T-helper 2 cell treated with Interferon-gamma antibody and Interleukin-4, amounts not matched to agents 5 μg/mL and 100 μg/mL, for 36 hours (primary cell): Measurements from ENCODE around the gene ETFA.

Experiments used
- DNase-seq: peaks from one replicate; pipeline ENCODE4 v3.0.0; 2021; ENCODE audit warnings: low spot score
- H3K27ac Mint-ChIP-seq: one replicate; pipeline ENCODE4 v1.8.0; 2021; ENCODE audit warnings: mild to moderate bottlenecking, mixed read lengths
- H3K27me3 Mint-ChIP-seq: one replicate; pipeline ENCODE4 v1.8.0; 2021; ENCODE audit warnings: low read depth, mixed read lengths
- H3K36me3 Mint-ChIP-seq: one replicate; pipeline ENCODE4 v1.8.0; 2021; ENCODE audit warnings: low read depth, mixed read lengths
- H3K4me1 Mint-ChIP-seq: one replicate; pipeline ENCODE4 v1.8.0; 2021; ENCODE audit warnings: low read depth, mixed read lengths
- H3K4me3 Mint-ChIP-seq: one replicate; pipeline ENCODE4 v1.8.0; 2022; ENCODE audit warnings: mild to moderate bottlenecking, moderate library complexity, mixed read lengths
- H3K9me3 Mint-ChIP-seq: one replicate; pipeline ENCODE4 v1.8.0; 2021; ENCODE audit warnings: mixed read lengths

The ETFA gene

DNA sequence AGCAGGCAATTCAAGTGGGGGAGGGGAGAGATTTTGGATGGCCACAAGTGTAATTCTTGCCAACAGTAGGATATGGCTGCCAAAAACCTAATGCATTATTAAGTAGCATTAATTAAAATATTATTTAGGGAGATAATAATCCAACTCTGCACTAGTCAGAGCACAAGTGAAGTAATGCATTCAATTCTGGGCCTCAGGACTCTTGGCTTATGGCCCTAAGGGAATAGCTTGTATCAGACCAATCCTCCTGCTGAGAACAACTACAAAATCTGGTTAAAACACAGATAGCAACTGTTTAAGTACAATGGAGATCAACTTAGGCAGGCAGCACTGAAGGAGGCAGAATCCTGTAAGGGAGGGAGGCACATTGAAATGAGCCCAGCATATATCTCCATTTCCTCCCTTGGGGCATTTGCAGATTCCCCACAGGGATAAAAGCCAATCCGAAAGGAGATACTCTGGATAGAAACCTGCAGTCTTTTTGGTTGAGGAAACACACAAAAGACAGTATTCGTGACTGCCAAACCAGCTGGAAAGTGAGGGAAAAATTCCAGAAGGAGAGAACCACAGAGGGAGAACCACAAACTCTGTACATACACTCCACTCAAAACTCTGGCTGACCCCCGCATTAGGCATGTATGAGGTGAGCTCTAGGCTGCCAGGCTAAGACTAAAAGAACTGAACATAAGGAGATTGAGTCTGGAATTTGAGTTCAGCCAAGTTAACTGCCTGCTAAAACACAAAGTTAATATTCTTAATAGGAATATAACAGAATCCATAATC is 57.4 kb downstream of the ETFA start:
- peaks cover 6% of the 10 kb centered on the region for H3K4me1 Mint-ChIP-seq
- H3K36me3 Mint-ChIP-seq, result peaks cover 19% of the 10 kb centered on the region
- no peak overlapping the region for H3K4me3 Mint-ChIP-seq
- no peak for DNase-seq
- H3K27ac Mint-ChIP-seq, result no peak overlapping the region
- H3K9me3 Mint-ChIP-seq, result no peaks in the 10 kb centered on the region
- H3K27me3 Mint-ChIP-seq, result no peaks in the 10 kb centered on the region

DNA sequence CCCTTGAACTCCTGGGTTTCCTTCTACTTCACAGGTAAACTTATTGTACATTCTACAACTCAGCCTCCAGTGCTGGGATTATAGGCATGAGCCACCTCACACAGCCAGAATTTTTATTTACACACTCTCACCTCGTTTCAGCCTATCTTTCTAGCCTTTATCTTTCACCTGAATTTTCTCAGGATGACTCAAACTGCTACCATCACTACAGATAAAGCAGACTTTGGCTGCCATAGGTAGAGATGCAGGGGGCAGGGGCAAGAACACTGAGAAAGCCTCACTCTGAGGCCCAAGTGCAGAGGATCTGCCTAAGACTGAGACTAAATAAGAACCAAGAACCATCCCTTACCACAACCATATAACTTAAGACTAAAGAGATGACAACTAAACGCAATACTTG is 59.0 kb downstream of the ETFA start:
- Mint-ChIP-seq H3K9me3 (no peaks in the 10 kb centered on the region), H3K4me1 (peaks cover 6% of the 10 kb centered on the region), H3K27ac (no peak overlapping the region), H3K27me3 (no peaks in the 10 kb centered on the region), H3K4me3 (no peak overlapping the region), H3K36me3 (peaks cover 14% of the 10 kb centered on the region)
- no peak for DNase-seq

DNA sequence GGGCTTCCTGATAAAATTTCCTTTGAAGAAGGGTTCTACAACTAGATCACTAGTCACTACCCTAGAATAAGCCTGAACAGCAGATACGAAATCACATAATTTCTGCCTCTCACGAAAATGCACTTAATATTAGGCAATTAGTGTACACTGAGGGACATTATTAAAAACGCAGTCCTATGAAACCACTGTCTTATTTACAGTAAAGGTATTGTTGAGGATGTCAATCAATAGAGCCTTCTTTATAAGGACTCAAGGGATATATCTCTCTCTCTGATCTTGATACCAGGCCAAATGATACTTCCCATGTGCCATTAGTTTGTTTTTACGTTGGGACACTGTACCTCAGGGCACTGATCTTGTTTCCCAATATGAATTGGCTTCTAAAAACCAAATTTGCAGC is 59.6 kb downstream of the ETFA start:
- peaks cover 12% of the 10 kb centered on the region for H3K36me3 Mint-ChIP-seq
- DNase-seq, result no peak
- H3K27ac Mint-ChIP-seq, result no peak overlapping the region

DNA sequence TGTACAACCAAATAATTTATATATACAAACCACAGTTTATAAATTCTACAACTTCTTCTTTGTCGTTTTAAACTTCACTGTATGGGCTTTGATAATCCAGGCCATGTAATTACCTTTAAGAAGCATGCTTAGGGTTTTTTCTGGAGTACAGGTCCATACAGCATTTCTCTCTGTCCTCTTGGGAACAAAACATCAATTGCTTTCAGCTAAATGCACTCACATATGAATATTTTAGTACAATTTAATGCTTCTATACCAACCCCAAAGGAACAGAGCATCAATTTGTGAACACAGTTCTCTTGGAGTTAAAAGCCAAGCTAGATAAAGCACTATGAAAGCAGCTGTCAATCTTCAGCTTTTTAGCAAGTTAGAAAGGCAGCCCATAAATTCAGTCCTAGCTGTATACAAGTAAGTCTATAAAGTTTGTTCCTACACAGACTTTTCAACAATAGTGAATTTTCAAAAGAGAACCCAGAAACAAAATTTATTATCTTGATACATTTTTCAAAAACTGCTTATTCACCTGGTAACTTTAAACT is 66.1 kb downstream of the ETFA start:
- no peak overlapping the region for H3K27ac Mint-ChIP-seq
- no peaks in the 10 kb centered on the region for H3K9me3 Mint-ChIP-seq
- peaks cover 9% of the 10 kb centered on the region for H3K36me3 Mint-ChIP-seq
- H3K4me1 Mint-ChIP-seq, result no peaks in the 10 kb centered on the region
- H3K4me3 Mint-ChIP-seq, result no peak overlapping the region
- H3K27me3 Mint-ChIP-seq, result no peaks in the 10 kb centered on the region
- DNase-seq, result no peak

More for the DNA sequence above, 59.6 kb downstream of the ETFA start:
- Mint-ChIP-seq H3K9me3 (no peaks in the 10 kb centered on the region), H3K4me3 (no peak overlapping the region), H3K27me3 (no peaks in the 10 kb centered on the region), H3K4me1 (peaks cover 6% of the 10 kb centered on the region)

DNA sequence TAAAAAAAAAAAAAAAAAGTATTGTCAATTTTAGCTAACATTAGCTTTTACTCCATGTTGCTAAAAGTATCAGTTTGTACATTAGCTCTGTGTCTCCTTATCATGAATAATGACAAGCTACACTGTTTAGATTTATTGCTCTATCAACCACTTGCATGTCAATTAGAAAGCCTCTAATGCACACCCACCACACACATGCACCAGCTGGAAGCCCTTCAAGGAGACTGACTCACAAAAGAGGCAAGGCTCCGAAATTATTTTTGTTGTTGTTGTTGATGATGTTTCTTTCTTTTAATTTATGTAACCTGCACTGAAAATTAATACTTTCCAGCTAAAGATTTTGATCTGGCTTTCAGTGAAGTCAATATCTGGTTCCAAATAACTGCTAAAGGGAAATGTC is 71.5 kb downstream of the ETFA start:
- Mint-ChIP-seq H3K27ac (no peak overlapping the region), H3K36me3 (peaks cover 12% of the 10 kb centered on the region), H3K4me1 (no peaks in the 10 kb centered on the region), H3K27me3 (no peaks in the 10 kb centered on the region), H3K4me3 (no peak overlapping the region), H3K9me3 (no peaks in the 10 kb centered on the region)
- DNase-seq, result no peak

DNA sequence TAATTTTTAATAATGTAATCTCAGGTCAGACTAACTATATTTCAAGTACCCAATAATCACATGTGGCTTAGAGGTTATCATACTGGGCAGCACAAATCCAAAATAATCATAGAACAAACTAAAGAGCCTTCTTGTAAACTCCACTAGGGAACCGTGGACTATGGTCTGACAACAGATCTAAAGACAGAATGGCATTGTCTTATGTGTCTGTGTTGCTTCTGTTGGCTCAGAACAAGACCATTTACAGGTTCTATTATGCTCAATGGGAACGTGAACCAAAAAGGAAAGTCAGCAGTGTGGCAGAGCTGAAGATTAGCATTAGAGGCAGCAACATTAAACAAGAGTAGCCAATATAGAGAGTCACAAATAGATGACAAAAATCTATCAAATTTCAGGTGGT is 74.9 kb downstream of the ETFA start:
- H3K4me1 Mint-ChIP-seq, result no peaks in the 10 kb centered on the region
- no peak overlapping the region for H3K27ac Mint-ChIP-seq
- no peaks in the 10 kb centered on the region for H3K27me3 Mint-ChIP-seq
- peaks cover 4% of the 10 kb centered on the region for H3K36me3 Mint-ChIP-seq
- H3K4me3 Mint-ChIP-seq, result no peak overlapping the region
- DNase-seq, result no peak
- H3K9me3 Mint-ChIP-seq, result no peaks in the 10 kb centered on the region

DNA sequence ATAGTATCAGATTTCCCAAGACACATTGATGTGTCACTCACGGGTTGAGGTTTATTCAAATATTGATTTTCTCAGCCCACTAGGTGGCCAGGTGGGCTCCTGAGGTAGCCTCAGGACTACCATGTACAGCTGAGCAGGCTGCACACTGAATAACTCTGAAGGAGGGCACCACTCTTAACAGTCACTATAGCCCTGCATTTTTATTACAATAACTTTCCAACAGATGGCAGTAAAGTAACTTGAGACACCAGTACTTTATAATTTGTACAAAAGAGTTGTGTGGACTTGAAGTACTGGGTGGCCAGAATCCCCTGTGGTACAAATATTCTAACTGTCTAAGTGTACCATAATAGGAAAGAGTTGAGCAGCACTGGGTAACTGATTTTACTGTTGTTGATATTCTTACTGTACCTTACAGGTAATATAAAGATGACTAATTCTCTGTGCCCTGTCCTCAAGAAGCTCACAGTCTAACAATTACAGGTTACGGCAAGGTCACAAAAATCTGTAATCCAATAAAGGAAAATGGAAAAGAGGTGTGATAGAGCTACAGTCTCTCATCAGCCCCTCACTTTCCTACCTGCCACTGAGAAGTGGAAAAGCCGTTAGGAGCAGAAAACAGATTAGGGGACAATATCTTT is 76.0 kb downstream of the ETFA start:
- no peak for DNase-seq
- Mint-ChIP-seq H3K27me3 (no peaks in the 10 kb centered on the region), H3K36me3 (peaks cover 9% of the 10 kb centered on the region), H3K4me3 (no peak overlapping the region), H3K9me3 (no peaks in the 10 kb centered on the region), H3K27ac (no peak overlapping the region), H3K4me1 (no peaks in the 10 kb centered on the region)

DNA sequence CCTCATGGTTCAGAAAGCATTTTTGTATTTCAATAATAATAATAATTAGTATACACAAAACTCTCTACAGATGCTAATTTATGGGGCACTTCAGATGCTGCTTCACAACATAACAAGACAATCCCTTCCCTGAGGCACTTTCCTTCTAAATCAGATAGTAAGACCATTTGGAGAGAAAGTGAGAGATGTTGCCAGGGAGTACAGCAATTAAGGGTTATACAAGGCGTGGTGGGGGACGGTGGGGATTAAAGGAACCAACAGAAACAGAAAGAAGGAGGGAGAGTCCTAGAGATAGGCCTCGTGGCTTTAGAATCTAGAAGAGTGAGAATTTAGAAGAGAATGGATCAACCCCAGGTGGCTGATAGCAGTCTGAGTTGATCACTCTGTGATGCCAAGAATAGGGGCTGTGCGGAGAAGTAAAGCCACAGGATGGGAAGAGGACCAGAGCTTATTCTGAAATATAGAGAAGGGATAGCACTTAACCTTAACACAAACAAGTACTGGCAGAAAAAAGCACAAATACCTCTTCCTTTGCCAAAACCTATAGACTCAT is 76.9 kb downstream of the ETFA start:
- H3K9me3 Mint-ChIP-seq, result no peaks in the 10 kb centered on the region
- H3K27ac Mint-ChIP-seq, result no peak overlapping the region
- no peaks in the 10 kb centered on the region for H3K27me3 Mint-ChIP-seq
- DNase-seq, result no peak
- H3K4me1 Mint-ChIP-seq, result no peaks in the 10 kb centered on the region
- peaks cover 9% of the 10 kb centered on the region for H3K36me3 Mint-ChIP-seq
- H3K4me3 Mint-ChIP-seq, result no peak overlapping the region

DNA sequence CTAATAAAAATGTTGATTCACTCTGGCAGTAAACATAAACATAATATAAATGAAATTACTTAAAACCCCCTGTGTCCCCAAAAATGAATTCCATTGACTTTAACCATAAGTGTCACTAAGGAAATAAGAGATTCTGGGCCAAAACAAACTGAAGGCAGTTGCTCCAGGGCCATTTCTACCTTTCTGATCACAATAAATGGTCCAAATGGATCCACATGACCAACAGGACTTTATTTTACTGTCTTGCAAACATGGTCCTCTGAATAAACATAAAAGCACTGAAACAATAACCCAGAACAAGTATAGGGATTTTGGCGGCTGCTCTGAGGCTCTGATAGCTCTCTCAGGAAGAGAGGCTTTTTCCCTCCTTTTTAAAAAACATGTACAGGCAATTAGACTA is 77.3 kb downstream of the ETFA start:
- Mint-ChIP-seq H3K9me3 (no peaks in the 10 kb centered on the region), H3K4me3 (no peak overlapping the region), H3K27ac (no peak overlapping the region), H3K27me3 (no peaks in the 10 kb centered on the region), H3K4me1 (no peaks in the 10 kb centered on the region), H3K36me3 (peaks cover 9% of the 10 kb centered on the region)
- no peak for DNase-seq

DNA sequence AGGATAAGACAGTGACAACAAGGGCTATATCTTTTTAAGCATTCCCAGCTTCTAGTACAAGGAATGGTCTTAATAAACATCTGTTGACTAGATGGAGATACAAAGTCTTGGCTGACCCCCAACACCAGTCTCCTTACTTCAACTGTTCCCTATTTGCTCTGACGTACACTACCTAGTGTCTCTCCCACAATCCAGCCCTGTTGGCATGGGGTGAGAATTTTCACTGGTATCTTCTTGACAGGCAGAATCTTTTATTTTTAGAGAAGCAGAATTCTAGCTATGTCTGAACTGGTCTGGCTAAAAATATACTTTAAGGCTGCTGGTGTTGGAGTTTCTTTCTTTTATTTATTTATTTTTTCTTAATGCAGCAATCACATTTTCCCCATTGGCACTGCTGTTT is 82.0 kb downstream of the ETFA start:
- no peak overlapping the region for H3K27ac Mint-ChIP-seq
- no peaks in the 10 kb centered on the region for H3K4me1 Mint-ChIP-seq
- no peak for DNase-seq
- H3K4me3 Mint-ChIP-seq, result no peak overlapping the region
- no peaks in the 10 kb centered on the region for H3K9me3 Mint-ChIP-seq
- no peaks in the 10 kb centered on the region for H3K27me3 Mint-ChIP-seq
- peaks cover 13% of the 10 kb centered on the region for H3K36me3 Mint-ChIP-seq

DNA sequence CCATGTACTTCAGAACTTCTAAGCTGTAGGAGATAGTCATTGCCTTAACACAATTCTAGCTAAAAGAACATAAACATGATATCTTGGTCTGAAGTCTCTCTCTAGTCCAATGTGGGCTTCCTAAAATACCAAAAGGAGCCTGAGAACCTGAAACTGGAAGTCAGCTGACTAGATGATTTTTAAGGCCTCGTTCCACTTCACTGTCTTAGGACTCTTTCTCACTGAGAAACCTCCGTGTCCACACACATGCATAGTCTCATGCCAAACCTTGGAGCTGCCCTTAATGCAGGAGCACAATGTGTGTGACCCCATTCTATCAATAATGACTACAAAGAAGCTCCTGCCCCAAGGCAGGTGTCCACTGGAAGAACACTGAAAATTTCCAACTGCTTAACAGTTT is 87.7 kb downstream of the ETFA start:
- Mint-ChIP-seq H3K4me3 (no peak overlapping the region), H3K27me3 (no peaks in the 10 kb centered on the region), H3K27ac (no peak overlapping the region), H3K4me1 (no peaks in the 10 kb centered on the region), H3K36me3 (peaks cover 26% of the 10 kb centered on the region), H3K9me3 (no peaks in the 10 kb centered on the region)
- DNase-seq, result no peak

DNA sequence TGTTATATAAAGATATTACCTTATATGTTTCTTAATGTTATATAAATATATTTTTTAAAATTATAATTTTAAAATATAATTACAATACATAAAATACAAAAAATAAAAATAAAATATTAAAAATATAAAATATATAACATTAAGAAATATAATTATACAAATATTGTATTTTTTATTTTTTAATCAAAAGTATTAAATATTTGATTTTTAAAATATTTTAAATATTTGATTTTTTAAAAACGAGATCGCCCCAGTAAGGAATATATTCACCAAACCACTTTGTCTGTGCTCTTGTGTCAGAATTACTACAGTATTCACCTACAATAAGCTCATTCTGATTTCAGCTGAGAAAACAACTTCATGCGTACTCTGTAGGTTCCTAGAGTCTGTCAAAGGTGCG is 89.1 kb downstream of the ETFA start:
- no peak overlapping the region for H3K4me3 Mint-ChIP-seq
- no peaks in the 10 kb centered on the region for H3K27me3 Mint-ChIP-seq
- no peaks in the 10 kb centered on the region for H3K9me3 Mint-ChIP-seq
- H3K36me3 Mint-ChIP-seq, result peaks cover 26% of the 10 kb centered on the region
- H3K27ac Mint-ChIP-seq, result no peak overlapping the region
- peaks cover under 1% of the 10 kb centered on the region for H3K4me1 Mint-ChIP-seq
- no peak for DNase-seq

DNA sequence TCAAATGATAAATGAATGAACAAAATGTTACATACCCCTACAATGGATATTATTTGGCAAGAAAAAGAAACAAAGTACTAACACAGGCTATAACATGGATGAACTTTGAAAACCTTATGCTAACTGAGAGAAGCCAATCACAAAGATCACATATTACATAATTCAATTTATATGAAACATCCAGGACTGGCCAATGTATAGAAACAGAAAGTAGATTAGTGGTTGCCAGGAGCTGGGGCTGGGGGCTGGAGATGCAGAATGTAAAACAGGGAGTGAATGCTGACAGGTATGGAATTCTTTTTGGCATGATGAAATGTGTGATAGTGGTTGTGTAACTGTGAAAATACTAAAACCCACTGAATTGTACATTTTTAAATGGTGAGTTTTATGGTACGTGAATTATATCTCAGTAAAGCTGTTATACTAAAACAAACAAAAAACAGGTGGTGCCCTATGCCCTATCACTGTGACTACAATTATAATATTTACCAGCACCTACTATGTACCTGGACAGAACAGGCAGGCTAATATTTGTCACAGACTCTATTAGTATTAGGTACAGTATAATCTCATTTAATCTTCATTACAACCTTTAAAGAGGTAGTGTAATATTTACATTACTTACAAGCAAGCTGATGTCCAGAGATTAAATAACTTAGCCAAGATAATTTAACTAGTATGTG is 90.0 kb downstream of the ETFA start:
- DNase-seq, result no peak
- Mint-ChIP-seq H3K4me3 (no peak overlapping the region), H3K4me1 (peaks cover 3% of the 10 kb centered on the region), H3K27me3 (no peaks in the 10 kb centered on the region), H3K27ac (no peak overlapping the region), H3K9me3 (no peaks in the 10 kb centered on the region), H3K36me3 (peaks cover 26% of the 10 kb centered on the region)

DNA sequence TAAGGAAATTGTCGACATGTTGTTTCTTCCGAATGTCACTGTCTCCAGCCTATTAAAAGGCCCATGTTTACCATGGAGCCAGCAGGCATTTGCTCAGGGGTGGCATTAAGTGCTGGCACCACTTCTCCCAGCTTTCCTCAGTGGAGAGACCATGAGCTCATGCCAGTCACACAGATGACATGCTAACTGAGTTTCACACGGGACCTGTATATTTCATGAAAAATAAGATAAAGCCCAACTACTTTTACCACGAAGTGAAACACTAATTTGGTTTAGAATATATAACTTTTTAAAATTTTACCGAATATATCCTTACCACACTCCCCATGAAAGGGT is 93.4 kb downstream of the ETFA start:
- no peaks in the 10 kb centered on the region for H3K9me3 Mint-ChIP-seq
- no peaks in the 10 kb centered on the region for H3K27me3 Mint-ChIP-seq
- no peak overlapping the region for H3K4me3 Mint-ChIP-seq
- peaks cover 3% of the 10 kb centered on the region for H3K4me1 Mint-ChIP-seq
- H3K36me3 Mint-ChIP-seq, result peaks cover 22% of the 10 kb centered on the region
- no peak overlapping the region for H3K27ac Mint-ChIP-seq
- DNase-seq, result no peak
